HepG2 (cell line): ENCODE results near the gene LSM12. TPM values are rescaled to one million over a fixed set of nuclear protein-coding genes. Genes with fewer than 3 reads are reported as not detected.
A peak's percentile ranks its signal among the peaks of the same experiment; 100 is the strongest.

Experiments used
- ARNT2 ChIP-seq: sonication (generic); formaldehyde crosslinking; IDR thresholded peaks from 2 replicates; pipeline ENCODE4 v1.8.0; 2022; ENCODE audit warnings: mild to moderate bottlenecking, low read depth, missing genetic modification reagents, moderate library complexity
- CC2D1A ChIP-seq: sonication (generic); formaldehyde crosslinking; IDR thresholded peaks from 2 replicates; pipeline ENCODE4 v1.8.1; 2023; ENCODE audit warnings: mild to moderate bottlenecking, missing genetic modification reagents
- FOSL1 ChIP-seq: sonication (generic); formaldehyde crosslinking; IDR thresholded peaks from 2 replicates; pipeline ENCODE4 v1.9.0; 2021; ENCODE audit warnings: missing genetic modification reagents, borderline replicate concordance
- FOXC1 ChIP-seq: sonication (generic); formaldehyde crosslinking; IDR thresholded peaks from 2 replicates; pipeline ENCODE4 v1.8.0; 2022; ENCODE audit warnings: mild to moderate bottlenecking, missing genetic modification reagents, borderline replicate concordance
- HDAC6 ChIP-seq: fragments of 200-600 bp; sonication (generic); IDR thresholded peaks from 2 replicates; pipeline ENCODE4 v1.7.0; 2017; ENCODE audit warnings: mild to moderate bottlenecking, antibody characterized with exemption, low read length, low read depth
- HHEX ChIP-seq: IDR thresholded peaks from 2 replicates; pipeline ENCODE4 v1.6.1; 2016; ENCODE audit warnings: control low read depth
- IKZF4 ChIP-seq: sonication (generic); formaldehyde crosslinking; IDR thresholded peaks from 2 replicates; pipeline ENCODE4 v1.5.1; 2020; ENCODE audit warnings: borderline replicate concordance, mild to moderate bottlenecking, low read depth, missing genetic modification reagents; ENCODE audit errors: not compliant biosample characterization
- ISL2 ChIP-seq: sonication (generic); formaldehyde crosslinking; IDR thresholded peaks from 2 replicates; pipeline ENCODE4 v1.5.0; 2020; ENCODE audit warnings: missing genetic modification reagents
- KDM6A ChIP-seq: IDR thresholded peaks from 2 replicates; pipeline ENCODE4 v1.6.1; 2016; ENCODE audit warnings: low read depth
- MBD4 ChIP-seq: IDR thresholded peaks from 2 replicates; pipeline ENCODE4 v1.6.1; 2012; ENCODE audit warnings: low read length, inconsistent platforms, borderline replicate concordance
- NR2F2 ChIP-seq: IDR thresholded peaks from 2 replicates; pipeline ENCODE4 v1.6.1; 2012; ENCODE audit warnings: low read depth, inconsistent platforms, borderline replicate concordance
- PRMT3 ChIP-seq: sonication (generic); formaldehyde crosslinking; IDR thresholded peaks from 2 replicates; pipeline ENCODE4 v1.8.1; 2022; ENCODE audit warnings: low read depth, mild to moderate bottlenecking, moderate library complexity, missing genetic modification reagents, borderline replicate concordance
- RBAK ChIP-seq: sonication (generic); formaldehyde crosslinking; IDR thresholded peaks from 2 replicates; pipeline ENCODE4 v1.5.1; 2020; ENCODE audit warnings: mild to moderate bottlenecking, missing genetic modification reagents
- RFX1 ChIP-seq: fragments of 450-650 bp; IDR thresholded peaks from 2 replicates; pipeline ENCODE4 v1.6.1; 2017
- TIGD3 ChIP-seq: sonication (generic); formaldehyde crosslinking; IDR thresholded peaks from 2 replicates; pipeline ENCODE4 v1.5.1; 2020; ENCODE audit warnings: mild to moderate bottlenecking, missing genetic modification reagents, borderline replicate concordance
- TSC22D2 ChIP-seq: sonication (generic); formaldehyde crosslinking; IDR thresholded peaks from 2 replicates; pipeline ENCODE4 v1.5.1; 2020; ENCODE audit warnings: missing genetic modification reagents, mild to moderate bottlenecking, borderline replicate concordance
- ZBTB44 ChIP-seq: sonication (generic); formaldehyde crosslinking; IDR thresholded peaks from 2 replicates; pipeline ENCODE4 v1.4.0; 2020; ENCODE audit warnings: missing genetic modification reagents
- ZFP1 ChIP-seq: IDR thresholded peaks from 2 replicates; pipeline ENCODE4 v1.6.1; 2016
- ZNF124 ChIP-seq: sonication (generic); formaldehyde crosslinking; IDR thresholded peaks from 2 replicates; pipeline ENCODE4 v1.4.0; 2020; ENCODE audit warnings: missing genetic modification reagents
- ZNF326 ChIP-seq: sonication (generic); formaldehyde crosslinking; IDR thresholded peaks from 2 replicates; pipeline ENCODE4 v1.4.0; 2020; ENCODE audit warnings: missing genetic modification reagents, borderline replicate concordance
- ZNF430 ChIP-seq: sonication (generic); formaldehyde crosslinking; IDR thresholded peaks from 2 replicates; pipeline ENCODE4 v1.9.0; 2021; ENCODE audit warnings: mild to moderate bottlenecking, missing genetic modification reagents
- ZNF510 ChIP-seq: sonication (generic); formaldehyde crosslinking; IDR thresholded peaks from 2 replicates; pipeline ENCODE4 v1.4.0; 2020; ENCODE audit warnings: low read depth, mild to moderate bottlenecking, missing genetic modification reagents
- ZNF550 ChIP-seq: sonication (generic); formaldehyde crosslinking; IDR thresholded peaks from 2 replicates; pipeline ENCODE4 v1.4.0; 2020; ENCODE audit warnings: mild to moderate bottlenecking, missing genetic modification reagents, borderline replicate concordance
- ZNF572 ChIP-seq: sonication (generic); formaldehyde crosslinking; IDR thresholded peaks from 2 replicates; pipeline ENCODE4 v1.5.1; 2020; ENCODE audit warnings: mild to moderate bottlenecking, missing genetic modification reagents
- ZNF788 ChIP-seq: sonication (generic); formaldehyde crosslinking; IDR thresholded peaks from 2 replicates; pipeline ENCODE4 v1.5.0; 2020; ENCODE audit warnings: mild to moderate bottlenecking, missing genetic modification reagents, borderline replicate concordance
- polyA plus RNA-seq, 8 experiments: library from polyadenylated mRNA; depleted of rRNA in 3 of 8; stranded (reverse) in 7 of 8; unstranded in 1 of 8; fragments of >200 nt; fragmentation: Illumina TruSeq in 4 of 8; extraction: Trizol in 4 of 8; gene quantifications; 2 replicates each; pipeline versions ENCODE4 v1.2.1 to v1.2.3, GENCODE V29; 2011 to 2016; ENCODE audit warnings: low read depth in 4 of 8, missing spikeins in 1 of 8, mixed read lengths in 1 of 8; ENCODE audit not compliant: insufficient read depth in 1 of 8
- total RNA-seq, 5 experiments: library from RNA; depleted of rRNA; stranded (reverse); fragments of >200 nt; fragmentation: Illumina TruSeq; extraction: Trizol; gene quantifications; 2 replicates each; pipeline ENCODE4 v1.2.3, GENCODE V29; 2016; ENCODE audit warnings: low read depth in 1 of 5
- TF ChIP-seq, protein P1 (sequence below): sonication (generic); formaldehyde crosslinking; conservative IDR thresholded peaks from 2 replicates; pipeline ENCODE4 v1.4.0; 2020; ENCODE audit warnings: missing genetic modification reagents

Gene LSM12
- total and polyA plus RNA-seq, 2 of the 13 experiments (the other 11 are each of a cell fraction or from before 2014, with no cell fraction given) = 52.8 to 55.7 TPM

DNA sequence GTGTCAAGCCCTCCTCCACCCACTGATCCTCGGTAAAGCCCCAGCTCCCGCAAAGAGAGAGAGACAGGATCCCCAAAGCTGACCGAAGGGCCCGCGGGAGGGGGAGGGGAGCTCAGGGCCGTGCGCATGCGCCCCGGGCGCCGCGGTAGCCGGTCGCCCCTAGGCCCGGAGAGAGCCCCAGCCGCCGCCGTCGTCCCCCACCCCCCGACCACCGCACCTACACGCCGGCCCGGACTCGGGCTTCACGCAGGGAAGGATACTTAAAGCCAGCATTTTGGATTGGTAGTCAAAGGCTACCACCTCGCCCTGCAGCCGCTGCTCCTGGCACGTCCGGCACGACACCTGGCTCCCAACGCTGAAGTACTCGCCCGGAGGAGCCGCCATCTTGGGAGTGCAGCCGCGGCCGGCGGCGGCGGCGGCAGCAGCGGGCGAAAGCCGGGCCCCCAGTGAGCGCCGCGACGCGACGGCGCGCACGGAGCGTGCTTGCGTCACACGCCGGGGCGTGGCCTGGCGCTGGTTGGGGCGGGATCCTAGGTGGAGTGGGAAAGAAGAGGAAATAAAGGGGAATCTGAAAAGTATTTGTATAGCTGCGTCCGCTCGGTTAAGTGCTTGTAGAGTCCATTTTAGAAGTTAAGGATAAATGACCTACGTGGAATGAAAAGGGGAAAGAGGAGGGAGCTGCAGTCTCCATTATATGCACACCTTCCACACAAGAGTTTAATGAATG lies at the start of gene LSM12 (continued):
- TF ChIP-seq FOXC1 = no peak; the same call in 1 of the 2 replicates
- TF ChIP-seq ZFP1 (CRISPR knock-in tag) = no peak
- no peak for TF ChIP-seq ZBTB44
- TF ChIP-seq ZNF326 (CRISPR knock-in tag) = no peak
- TF ChIP-seq TIGD3 (CRISPR knock-in tag) = no peak
- 0 out of 2 replicates have a peak, but pooled peaks have one; percentile 56 for TF ChIP-seq PRMT3 (CRISPR knock-in tag)
- no peak for TF ChIP-seq RBAK (CRISPR knock-in tag)
- no peak for TF ChIP-seq CC2D1A
- no peak for TF ChIP-seq ZNF550 (CRISPR knock-in tag)
- TF ChIP-seq KDM6A (CRISPR knock-in tag) = no peak
- no peak for TF ChIP-seq HHEX
- TF ChIP-seq, protein P1, sequence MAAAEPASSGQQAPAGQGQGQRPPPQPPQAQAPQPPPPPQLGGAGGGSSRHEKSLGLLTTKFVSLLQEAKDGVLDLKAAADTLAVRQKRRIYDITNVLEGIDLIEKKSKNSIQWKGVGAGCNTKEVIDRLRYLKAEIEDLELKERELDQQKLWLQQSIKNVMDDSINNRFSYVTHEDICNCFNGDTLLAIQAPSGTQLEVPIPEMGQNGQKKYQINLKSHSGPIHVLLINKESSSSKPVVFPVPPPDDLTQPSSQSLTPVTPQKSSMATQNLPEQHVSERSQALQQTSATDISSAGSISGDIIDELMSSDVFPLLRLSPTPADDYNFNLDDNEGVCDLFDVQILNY (CRISPR knock-in tag) = no peak; the same call in 1 of the 2 replicates
- TF ChIP-seq MBD4 = no peak
- no peak; the same call in 1 of the 2 replicates for TF ChIP-seq NR2F2
- TF ChIP-seq ZNF510 (CRISPR knock-in tag) = no peak
- TF ChIP-seq ZNF788 (CRISPR knock-in tag) = peak; percentile 6; the same call in 1 of the 2 replicates
- TF ChIP-seq ZNF572 (CRISPR knock-in tag) = no peak
- no peak for TF ChIP-seq IKZF4
- TF ChIP-seq ARNT2 (CRISPR knock-in tag) = peak; percentile 79
- TF ChIP-seq TSC22D2 = no peak
- TF ChIP-seq RFX1 = no peak
- no peak for TF ChIP-seq ZNF430 (CRISPR knock-in tag)
- TF ChIP-seq ISL2 (CRISPR knock-in tag) = no peak
- no peak; the same call in 1 of the 2 replicates for TF ChIP-seq ZNF124
- no peak for TF ChIP-seq HDAC6
- TF ChIP-seq FOSL1 (CRISPR knock-in tag) = no peak
